NCI-H2029 treated with DMSO at 0.1 percent for 48 hours (cell line): ENCODE results near the gene RABGAP1.
"Not testable (repeated sequence)": the region's sequence is repeated elsewhere in the genome, so short reads cannot be mapped to it uniquely, and the experiment has no call there.

Experiments used
- DNase-seq: peaks from one replicate; lab custom pipeline; 2025; lab: John Stamatoyannopoulos, UW

RABGAP1 gene

DNA sequence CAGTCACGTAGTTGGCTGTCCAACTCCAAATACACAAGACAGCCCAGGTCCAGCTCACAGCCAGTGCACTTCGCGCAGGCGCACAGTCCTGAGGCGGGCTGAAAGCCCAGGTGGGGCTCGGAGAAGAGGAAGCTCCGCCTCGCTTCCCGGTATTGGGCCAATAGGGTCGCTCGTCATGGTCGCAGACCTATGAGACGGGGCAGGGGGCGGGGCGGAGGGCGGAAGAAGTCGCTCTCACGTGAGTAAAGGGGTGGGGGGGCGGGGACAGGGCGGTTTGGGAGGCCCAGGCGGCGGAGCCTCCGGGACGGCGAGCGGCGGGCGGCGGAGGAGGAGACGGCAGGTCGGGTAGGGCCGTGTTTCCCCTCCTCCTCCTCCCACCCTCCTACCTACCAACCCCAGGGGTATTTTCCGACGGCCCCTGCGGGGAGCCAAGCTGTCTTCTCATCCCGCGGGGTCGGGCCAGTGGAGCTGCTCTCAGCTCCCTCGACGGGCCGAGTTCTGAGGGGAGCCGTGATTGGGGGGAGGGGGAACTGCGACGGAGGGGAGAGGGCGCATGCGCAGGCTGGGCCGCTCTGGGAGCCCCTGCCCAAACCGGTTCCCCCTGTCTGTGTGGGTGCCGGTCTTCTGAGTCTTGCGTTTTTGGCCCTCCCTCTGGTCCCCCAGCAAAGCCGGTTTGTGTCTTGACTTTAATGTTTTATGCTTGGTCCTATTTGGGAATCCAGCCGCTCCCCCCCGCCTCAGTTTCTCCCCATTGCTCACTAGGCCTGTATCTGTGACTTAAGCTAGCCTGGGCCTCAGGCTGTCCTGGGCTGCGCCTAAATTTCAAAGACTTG is at the start of gene RABGAP1:
TSS of gene RABGAP1 (plus strand) at position 272 of the 833 bp plus-strand sequence. CDS start 16,040 bp downstream, outside the sequence.
- peak; percentile 93 for DNase-seq

DNA sequence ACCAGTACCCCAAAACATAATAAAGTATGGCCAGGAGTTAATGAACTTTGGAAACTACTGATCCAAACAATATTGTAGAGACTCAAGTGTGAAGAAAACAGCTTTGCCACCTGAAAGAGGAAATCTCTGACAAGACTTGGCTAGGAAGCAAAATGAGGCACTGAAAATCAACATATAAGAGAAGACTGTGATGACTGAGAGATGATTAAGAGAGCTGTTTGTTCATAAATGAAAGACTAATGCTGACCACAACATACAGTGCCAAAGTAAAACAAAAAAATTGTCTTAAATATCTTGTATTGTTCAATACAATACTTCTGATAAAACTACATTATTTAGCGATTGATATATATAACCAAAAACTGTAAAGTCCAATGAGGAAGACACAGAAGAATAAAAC is 42.9 kb upstream of the RABGAP1 start:
- no peak for DNase-seq

DNA sequence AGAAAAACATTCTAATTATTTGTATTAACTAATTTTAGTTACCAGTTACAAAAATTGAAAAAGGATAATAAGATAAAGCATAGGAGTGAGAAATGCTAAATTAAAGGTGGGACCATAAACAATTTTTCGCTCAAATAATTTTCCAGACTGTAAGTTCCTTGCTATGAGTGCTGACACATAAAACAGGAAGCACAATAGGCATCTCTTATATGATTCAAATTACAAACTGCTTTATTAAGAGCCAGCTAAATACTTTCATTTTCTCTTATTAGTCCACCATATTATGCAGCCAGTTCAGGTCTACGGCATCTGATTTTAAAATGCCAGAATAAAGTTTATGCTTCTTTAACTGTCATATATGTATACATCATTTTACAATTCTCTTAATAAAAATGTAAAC is 40.0 kb upstream of the RABGAP1 start:
- no peak for DNase-seq

DNA sequence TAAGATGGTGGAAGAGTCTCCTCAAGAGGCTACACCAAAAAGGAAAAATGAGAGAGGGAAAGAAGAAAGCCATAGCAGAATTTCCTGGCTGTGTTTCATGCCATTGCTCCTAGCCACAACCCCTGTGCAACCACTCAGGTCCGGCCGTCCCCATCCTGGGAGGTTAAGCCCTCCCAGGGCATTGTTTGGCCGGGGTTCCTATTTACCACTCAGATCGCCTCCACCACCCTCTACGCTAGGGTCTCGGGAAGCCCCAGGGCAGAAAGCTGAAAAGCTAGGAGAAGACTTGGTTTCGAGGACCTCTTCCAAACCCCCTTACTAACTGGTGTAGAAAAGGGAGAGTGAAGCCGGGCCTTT is 36.4 kb upstream of the RABGAP1 start:
- DNase-seq: no peak

DNA sequence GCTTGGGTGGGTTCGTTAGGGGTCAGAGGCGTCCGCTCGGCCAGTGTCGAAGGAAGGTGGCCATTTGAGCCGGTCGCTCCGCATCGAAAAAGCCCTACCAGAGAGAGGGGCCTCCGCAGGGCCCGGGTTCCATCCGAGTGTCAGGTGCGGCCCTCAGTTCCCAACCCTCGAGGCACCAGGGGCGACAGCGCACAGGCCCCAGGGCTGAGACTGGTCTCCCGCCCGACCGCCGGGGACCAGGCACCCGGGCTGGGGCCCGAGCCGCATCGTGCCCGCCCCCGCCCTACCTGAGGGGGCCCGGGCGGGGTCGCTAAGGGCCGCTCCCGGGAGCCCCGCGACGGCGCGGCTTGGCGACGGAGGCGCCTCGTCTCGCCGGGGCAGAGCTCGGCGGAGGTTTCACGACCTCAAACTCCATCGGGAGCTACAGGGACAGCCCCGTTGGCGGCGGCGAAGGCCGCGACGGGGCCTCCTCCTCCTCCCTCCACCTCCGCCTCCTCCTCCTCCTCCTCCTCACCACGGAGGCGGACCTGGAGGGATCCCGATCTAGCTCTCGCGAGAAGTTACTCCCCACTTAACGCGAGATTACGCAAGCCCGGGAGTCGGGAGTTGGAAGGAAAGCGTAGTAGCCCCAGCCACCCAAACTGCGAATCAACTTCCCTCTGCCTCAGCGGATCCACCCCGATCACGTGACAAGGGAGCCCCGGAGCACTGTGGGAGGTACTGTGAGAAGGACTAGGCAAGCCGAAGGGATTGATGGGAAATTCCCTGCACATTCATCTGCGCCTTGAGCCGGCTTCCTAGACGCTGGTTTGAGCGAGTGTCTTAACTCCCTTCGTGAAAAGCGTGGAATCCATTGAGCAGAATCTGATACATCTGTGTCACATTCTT is 35.8 kb upstream of the RABGAP1 start, which contains the start of gene RC3H2:
TSS of gene RC3H2 (minus strand) at position 537 of the 888 bp plus-strand sequence. CDS start 7,850 bp downstream, outside the sequence.
- peak; percentile 98 for DNase-seq

DNA sequence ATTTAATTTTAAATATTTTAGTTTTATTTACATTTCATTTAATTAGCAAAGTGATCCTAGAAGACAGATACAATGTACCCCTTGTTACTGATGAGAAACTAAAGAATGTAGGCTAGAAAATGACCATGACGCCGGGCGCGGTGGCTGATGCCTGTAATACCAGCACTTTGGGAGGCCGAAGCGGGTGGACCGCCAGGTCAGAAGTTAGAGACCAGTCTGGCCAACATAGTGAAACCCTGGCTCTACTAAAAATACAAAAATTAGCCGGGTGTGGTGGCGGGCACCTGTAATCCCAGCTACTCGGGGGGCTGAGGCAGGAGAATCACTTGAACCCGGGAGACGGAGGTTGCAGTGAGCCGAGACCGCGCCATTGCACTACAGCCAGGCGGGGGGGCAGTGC is 34.7 kb upstream of the RABGAP1 start:
- not testable (repeated sequence) for DNase-seq

DNA sequence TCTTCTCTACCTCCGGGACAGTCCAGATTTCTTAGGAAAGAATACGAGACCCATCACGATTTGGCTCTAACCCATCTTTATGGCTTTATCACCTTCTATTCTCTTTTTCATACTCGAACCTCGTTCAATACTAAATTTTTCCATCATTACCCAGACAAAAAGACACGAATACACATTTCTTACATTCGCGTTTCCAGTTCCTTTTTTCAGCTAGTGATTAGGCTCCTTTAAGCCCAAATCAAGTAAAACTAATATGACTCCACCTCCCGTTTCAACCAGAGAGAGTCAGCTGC is 28.2 kb upstream of the RABGAP1 start:
- no peak for DNase-seq

DNA sequence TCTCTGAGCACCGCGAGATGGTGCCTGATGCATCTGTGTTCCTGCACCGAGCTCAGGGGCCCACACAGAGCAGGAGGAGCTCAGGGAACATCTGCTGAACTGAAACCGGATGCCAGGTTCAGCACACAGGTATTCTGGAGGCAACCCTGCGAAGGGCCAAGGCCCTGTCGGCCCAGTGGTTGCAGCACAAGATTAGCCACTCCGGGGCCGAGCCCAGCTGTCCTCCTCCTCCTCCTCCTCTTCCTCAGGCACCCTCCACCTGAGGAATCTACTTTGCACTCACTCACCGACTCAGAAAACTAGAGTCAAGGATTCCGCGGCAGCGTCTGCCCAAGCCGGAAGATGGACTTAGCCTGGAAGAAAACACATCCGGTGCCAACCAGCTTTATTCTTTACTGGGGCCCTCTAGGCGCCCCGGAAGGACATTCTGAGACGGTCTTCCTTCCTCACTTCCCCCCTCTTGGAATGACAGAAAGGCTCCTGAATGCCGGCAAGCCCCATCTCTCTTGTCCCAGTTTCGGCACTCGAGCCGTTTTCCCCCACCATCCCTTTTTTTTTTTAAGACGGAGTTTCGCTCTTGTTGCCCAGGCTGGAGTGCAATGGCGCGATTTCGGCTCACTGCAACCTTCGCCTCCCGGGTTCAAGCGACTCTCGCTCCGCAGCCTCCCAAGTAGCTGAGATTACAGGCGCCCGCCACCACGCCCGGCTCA is 27.7 kb upstream of the RABGAP1 start, which contains the start of gene ZBTB6:
TSS of gene ZBTB6 (minus strand) at position 360 of the 710 bp plus-strand sequence. CDS start 1,251 bp downstream, outside the sequence.
- peak; percentile 76 for DNase-seq

DNA sequence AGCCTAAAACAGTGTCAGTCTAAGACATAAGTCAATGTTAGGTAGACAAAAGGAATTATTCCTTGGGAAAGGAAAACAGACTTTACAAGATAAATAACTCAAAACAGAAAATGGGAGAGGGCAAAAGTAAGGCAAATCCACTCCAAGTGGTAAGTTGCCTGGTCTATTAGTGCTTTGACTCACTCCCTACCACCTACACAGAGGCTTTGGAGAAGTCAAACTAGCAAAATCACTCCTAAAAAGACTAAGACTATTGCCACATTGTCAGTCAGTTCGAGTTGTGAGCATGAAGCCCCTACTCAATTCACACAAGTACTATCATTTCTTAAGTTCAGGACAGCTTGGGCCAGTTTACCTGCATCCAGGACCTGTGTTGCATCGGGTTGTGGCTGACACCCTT is 22.5 kb upstream of the RABGAP1 start:
- no peak for DNase-seq

DNA sequence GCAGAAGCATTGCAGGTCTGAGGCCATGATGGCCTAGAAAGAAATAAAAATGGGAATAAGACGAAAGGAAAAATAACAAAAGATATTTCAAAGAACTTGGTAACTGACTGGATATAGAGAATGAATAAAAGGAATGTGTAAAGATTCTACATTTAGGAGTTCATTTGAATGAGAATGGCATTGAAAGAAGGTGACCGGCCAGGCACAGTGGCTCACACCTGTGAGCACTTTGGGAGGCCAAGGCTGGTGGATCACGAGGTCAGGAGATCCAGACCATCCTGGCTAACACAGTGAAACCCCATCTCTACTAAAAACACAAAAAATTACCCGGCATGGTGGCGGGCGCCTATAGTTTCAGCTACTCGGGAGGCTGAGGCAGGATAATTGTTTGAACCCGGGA is 18.1 kb upstream of the RABGAP1 start:
- DNase-seq: no peak

DNA sequence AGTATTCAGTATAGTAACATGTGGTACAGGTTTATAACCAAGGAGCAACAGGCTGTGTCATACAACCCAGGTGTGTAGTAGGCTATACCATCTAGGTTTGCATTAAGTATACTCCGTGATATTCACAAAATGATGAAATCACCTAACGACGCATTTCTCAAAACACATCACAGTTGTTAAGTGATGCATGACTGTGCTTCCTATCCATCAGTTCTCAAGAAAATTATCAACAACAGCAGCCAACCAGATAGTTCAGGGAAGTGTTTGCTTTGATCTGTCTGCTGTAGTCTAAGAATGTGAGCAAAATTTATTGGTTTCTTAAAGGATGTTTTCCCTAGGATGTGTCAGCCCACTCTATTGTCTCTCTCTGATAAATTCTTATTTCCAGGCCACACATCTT is 16.9 kb upstream of the RABGAP1 start:
- no peak for DNase-seq

DNA sequence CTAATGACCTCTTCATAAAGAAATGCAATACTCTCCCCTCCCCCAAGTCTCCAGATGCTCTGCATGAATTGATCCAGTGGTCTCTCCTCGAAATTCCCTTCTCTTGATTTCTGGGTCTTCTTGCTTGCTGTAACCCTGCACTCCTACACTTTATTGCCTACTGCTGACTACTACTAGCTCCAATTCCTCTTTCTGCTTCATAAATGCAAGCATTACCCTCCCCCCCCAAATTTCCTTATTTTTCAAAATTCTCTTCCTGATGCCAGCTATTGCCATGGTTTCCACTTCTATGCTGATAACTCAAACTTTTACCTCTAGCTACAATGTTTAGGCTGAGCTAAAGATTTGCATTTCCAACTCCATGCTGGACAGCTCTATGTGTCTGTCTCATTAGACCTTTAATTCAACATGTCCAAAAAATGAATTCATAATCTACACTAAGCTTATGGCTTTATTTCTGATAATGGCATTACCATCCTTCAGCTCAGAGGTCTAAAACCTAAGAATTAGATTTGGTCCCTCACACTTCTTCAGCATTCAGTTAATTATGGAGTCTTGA is 10.9 kb upstream of the RABGAP1 start:
- no peak for DNase-seq

DNA sequence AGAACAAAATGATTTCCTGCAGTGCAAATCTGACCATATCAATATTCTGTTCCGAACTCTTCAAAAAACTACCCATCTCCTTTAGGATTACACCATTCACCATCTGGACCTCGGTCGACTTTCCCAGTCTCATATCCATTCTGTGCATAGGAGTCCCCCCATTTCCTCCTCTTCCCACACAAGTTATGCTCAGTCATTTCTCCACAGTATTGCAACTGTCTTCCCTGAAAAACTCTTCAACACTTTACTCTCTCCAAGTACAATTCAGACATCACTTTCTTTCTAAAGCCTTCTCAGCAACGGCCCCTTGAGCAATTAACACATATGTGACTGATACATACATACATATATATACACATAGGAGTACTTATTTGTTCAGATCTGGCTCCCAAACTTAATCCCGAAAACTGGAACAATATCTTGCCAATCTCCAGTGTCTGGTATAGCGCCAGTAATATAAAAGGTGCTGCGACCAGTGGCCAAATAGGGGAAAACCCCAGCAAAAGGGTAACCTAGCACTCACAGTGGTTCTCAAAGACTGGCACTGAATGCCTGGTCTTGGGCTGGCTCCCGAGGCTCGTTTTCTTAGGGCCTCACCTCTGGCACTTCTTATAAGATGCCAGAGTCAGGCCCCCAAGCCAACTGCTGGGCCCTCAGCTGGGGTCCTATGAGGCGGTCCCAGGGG is 10.1 kb upstream of the RABGAP1 start:
- DNase-seq: no peak

DNA sequence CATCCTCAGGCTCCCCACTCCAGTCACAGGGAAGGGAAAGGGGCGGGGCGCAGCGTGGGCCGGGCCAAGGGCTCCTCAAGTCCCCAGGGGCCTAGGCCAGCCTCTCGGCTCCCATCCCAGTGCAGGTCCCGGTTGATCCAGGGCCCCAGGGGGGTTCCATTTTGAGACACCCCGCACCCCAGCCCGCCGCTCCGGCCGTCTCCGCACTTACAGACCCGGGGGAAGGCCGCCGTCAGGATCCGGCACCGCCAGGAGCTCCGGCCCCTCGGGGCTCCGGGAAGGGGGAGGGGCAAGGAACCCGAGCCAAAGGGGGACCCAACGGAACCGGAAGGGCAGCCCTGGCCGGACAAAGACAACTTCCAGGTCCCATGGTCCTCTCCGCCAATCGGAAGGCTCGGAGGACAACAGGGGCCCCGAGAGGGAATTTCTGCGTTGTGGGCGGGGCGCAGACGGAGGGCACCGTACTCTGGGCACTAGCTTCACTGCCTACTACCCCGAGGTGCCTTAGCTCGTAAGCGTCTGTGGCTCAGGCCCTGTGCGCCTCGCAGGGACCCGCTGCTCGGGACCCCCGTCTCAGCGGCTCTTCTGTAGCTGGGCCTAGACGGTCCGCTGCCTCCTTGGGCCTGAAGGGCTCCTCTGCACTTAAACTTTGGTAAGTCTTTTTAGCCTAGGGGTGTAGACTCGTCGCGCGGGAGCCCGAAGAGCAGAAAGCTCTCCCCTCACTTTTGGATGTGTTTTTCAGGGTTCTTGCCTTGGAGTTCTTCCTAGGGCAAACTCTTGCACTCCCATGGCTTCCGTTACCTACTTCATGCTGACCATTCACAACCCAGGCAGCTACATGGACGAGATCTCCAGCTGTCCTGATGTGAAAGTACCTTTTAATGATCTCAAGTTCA is 9.3 kb upstream of the RABGAP1 start, which contains the start of gene ZBTB26:
TSS of gene ZBTB26 (minus strand) at position 287 of the 896 bp plus-strand sequence. CDS start 11,578 bp downstream, outside the sequence.
- DNase-seq: peak; percentile 73

DNA sequence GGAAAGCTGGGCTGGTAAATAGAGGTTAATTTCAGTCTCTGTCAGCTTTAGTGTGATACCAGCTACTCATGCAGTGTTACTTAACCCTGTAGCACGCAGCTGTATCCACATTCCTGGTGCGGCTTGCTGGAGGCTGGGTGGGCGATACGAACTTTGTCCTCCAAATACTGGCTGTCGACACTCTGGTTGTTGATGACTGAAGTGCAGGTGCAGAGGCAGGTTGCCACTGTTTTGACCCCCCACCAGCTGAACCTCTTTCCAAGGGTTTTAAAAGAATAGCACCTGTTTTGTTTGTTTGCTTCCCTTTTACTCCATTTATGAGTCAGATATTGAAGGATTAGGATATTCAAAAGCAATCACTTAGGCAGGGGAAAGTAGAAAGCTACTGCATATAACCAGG is 4.4 kb upstream of the RABGAP1 start:
- no peak for DNase-seq

DNA sequence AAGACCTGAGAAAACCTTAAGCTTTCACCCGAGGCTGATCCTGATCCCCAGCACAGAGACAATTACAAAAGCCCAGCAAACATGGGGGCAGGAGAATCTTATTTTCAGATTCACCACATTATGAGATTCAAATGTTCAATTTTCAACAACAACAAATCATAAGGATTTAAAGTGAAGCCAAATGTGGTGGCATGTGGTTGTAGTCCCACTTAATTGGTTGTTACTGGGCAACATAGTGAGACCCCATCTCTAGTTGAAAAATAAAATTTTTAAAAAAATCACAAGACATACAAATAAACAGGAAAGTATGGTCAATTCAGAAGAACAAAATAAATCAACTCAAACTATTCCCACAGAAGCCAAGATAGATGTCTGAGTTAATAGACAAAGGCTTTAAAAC is 3.9 kb upstream of the RABGAP1 start:
- DNase-seq: no peak

DNA sequence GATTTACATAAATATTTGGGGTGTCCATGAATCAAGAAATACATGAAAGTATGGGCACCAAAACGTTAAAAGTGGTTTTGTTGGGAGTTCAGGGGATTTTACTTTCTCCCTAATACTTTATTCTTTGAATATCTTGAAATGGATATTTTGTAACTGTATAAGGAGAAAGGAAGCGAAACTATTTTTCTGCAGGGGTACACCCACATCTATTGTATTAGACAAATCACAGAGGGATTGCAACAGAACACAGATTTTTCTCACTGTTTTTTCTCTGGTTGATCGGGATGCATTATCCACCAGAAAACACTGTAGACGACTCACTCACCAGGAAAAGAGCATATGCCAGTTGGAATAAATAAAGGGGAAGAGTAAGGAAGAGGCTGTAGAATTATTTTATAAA is 1.2 kb upstream of the RABGAP1 start:
- no peak for DNase-seq

DNA sequence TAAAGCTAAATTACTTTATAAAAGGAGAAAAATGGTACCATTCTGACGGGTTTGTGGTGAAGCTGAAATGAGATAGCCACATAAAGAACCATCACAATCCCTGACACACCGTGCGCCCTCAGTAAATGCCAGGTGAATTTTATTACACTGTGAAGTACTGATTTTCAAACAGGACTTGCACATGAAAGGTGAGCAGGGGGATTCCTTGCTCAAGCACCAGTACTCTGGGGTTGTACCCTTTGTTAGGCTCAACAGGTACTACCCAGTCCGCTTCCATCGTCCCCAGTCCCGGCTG is 419 bp upstream of the RABGAP1 start:
- DNase-seq: no peak

DNA sequence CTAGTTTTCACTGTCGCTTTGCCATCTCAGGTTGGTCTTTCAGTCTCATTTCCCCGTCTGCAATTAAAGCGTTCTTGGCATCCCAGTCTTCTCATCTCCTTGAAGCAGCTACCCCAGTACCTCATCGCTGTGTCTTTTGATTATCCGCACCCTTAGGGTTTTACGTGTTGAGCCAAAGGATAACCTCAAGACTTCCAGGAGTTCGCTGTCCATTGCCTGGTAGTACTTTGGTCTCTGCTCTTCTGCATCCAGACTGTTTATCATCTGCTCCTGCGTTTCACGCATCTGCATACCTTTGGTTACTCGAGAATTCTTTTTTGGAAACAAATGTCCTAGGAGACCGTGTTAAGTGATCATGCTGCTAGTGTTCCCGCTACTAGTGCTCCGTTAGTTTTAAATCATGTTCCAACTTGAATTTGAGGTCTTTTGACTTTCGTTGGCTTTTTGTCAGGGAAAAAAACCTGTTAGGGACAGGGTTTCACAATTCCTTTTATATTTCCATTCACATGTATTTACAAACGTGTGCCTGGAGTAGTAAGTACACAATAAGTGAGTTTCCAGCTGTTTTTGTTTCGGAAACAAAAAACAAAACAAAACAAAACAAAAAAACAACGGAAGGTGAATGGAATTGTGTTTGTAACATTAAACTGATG is 888 bp downstream of the RABGAP1 start:
- DNase-seq: no peak
